ENCODE measurements around the gene PHF8. TPM values are rescaled to one million over a fixed set of nuclear protein-coding genes. Genes with fewer than 3 reads are reported as not detected.

The PHF8 gene
- total and polyA plus RNA-seq, 2 experiments from 2014 or later: 11.1 to 19.6 TPM

DNA sequence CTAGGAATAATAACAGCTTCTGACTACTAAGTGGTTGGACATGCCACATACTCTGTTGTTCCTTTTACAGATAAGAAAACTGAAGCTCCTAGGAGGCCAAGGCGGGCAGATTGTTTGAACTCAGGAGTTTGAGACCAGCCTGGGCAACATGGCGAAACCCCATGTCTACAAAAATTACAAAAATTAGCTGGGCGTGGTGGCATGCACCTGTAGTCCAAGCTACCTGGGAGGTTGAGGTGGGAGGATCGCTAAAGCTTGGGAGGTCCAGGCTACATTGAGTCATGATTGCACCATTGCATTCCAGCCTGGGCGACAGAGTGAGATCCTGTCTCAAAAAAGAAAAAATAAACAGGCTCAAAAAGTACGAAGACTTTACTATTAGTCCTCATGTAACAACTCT is 30.6 kb upstream of the PHF8 start:
- no peaks in the 10 kb centered on the region for H3K4me1 ChIP-seq (ENCODE audit: insufficient read depth)
- 82% methylated on average over 6 of the region's 6 CpGs for WGBS (ENCODE audit: low lambda C conversion rate, missing lambda C conversion rate)
- no peaks in the 10 kb centered on the region for H3K79me2 ChIP-seq
- no peak for DNase-seq (ENCODE audit: low spot score)
- no peak overlapping the region for H3K4me3 ChIP-seq
- no peak overlapping the region for H3K27ac ChIP-seq
- TF ChIP-seq EZH2phosphoT487 (IDR thresholded peaks at IDR 0.05; ENCODE audit: low read depth, severe bottlenecking, unreplicated experiment) (no peak), EZH2 (IDR thresholded peaks at IDR 0.05; ENCODE audit: borderline replicate concordance) (no peak)
- TF ChIP-seq, protein P1, sequence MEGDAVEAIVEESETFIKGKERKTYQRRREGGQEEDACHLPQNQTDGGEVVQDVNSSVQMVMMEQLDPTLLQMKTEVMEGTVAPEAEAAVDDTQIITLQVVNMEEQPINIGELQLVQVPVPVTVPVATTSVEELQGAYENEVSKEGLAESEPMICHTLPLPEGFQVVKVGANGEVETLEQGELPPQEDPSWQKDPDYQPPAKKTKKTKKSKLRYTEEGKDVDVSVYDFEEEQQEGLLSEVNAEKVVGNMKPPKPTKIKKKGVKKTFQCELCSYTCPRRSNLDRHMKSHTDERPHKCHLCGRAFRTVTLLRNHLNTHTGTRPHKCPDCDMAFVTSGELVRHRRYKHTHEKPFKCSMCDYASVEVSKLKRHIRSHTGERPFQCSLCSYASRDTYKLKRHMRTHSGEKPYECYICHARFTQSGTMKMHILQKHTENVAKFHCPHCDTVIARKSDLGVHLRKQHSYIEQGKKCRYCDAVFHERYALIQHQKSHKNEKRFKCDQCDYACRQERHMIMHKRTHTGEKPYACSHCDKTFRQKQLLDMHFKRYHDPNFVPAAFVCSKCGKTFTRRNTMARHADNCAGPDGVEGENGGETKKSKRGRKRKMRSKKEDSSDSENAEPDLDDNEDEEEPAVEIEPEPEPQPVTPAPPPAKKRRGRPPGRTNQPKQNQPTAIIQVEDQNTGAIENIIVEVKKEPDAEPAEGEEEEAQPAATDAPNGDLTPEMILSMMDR (IDR thresholded peaks at IDR 0.05; ENCODE audit: poor library complexity): no peak
- H3K36me3 ChIP-seq (replicated peaks; ENCODE audit: insufficient read depth, low read depth): no peaks in the 10 kb centered on the region
- H4K20me1 ChIP-seq (ENCODE audit: insufficient read depth, poor library complexity, severe bottlenecking): no peaks in the 10 kb centered on the region
- no peaks in the 10 kb centered on the region for H3K9me2 ChIP-seq (replicated peaks; ENCODE audit: insufficient read depth)
- H3K9me3 ChIP-seq (ENCODE audit: low read depth): no peaks in the 10 kb centered on the region
- no peak overlapping the region for H2AFZ ChIP-seq
- no peaks in the 10 kb centered on the region for H3K27me3 ChIP-seq
- H3K4me2 ChIP-seq: no peak overlapping the region

DNA sequence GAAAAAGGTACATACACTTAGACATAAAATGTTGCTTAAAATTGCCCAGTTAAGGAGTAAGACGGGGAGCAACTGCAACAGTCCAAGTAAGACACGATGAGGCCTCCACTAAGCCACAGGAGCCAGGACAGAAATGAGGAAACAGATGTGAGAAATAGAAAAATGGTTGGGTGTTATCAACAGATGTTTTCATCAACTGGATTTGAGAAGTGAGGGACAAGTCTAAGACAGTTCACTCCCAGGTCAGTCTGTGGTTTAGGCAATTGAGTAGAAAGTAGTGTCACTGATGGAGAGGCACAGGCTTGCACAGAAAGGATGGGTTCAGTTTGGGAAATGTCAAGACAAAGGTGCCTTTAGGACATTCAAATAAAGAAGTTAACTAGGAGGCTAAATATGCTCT is 23.5 kb upstream of the PHF8 start:
- Histone ChIP-seq H3K4me2 (no peak overlapping the region), H3K9me2 (replicated peaks; ENCODE audit: insufficient read depth) (no peaks in the 10 kb centered on the region), H3K9me3 (ENCODE audit: low read depth) (no peaks in the 10 kb centered on the region), H3K79me2 (no peaks in the 10 kb centered on the region), H3K36me3 (replicated peaks; ENCODE audit: insufficient read depth, low read depth) (no peaks in the 10 kb centered on the region), H3K27me3 (no peaks in the 10 kb centered on the region), H2AFZ (no peak overlapping the region), H4K20me1 (ENCODE audit: insufficient read depth, poor library complexity, severe bottlenecking) (no peaks in the 10 kb centered on the region), H3K4me1 (ENCODE audit: insufficient read depth) (no peaks in the 10 kb centered on the region), H3K27ac (no peak overlapping the region), H3K4me3 (no peak overlapping the region)
- TF ChIP-seq, protein P1 (IDR thresholded peaks at IDR 0.05; ENCODE audit: poor library complexity): no peak
- TF ChIP-seq EZH2phosphoT487 (IDR thresholded peaks at IDR 0.05; ENCODE audit: low read depth, severe bottlenecking, unreplicated experiment) (no peak), EZH2 (IDR thresholded peaks at IDR 0.05; ENCODE audit: borderline replicate concordance) (no peak)
- WGBS (ENCODE audit: low lambda C conversion rate, missing lambda C conversion rate): 47% methylated on average over 2 of the region's 2 CpGs
- no peak for DNase-seq (ENCODE audit: low spot score)

DNA sequence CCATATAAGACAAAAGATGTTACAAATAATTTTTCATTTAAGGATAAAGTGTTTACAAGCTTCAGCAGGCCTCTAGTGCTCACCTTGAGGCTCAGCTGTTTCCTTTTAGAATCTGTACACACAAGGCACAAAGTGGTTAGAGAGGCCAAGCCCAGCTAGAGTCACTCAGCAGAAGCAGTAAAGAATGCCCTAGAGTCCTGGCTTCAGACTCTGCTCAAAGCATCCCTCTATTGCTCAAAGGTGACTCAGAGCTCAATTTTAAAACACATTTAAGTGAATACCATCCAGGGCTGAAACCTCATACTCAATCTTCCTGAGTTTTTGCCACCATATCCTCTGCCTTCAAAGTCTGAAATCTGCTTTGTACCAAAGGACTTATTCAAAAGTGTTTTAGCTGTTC is 22.6 kb upstream of the PHF8 start:
- Histone ChIP-seq H2AFZ (no peak overlapping the region), H3K4me2 (no peak overlapping the region), H3K9me2 (replicated peaks; ENCODE audit: insufficient read depth) (no peaks in the 10 kb centered on the region), H3K9me3 (ENCODE audit: low read depth) (no peaks in the 10 kb centered on the region), H3K27me3 (no peaks in the 10 kb centered on the region), H3K4me3 (no peak overlapping the region), H4K20me1 (ENCODE audit: insufficient read depth, poor library complexity, severe bottlenecking) (no peaks in the 10 kb centered on the region), H3K27ac (no peak overlapping the region), H3K4me1 (ENCODE audit: insufficient read depth) (no peaks in the 10 kb centered on the region), H3K79me2 (no peaks in the 10 kb centered on the region), H3K36me3 (replicated peaks; ENCODE audit: insufficient read depth, low read depth) (no peaks in the 10 kb centered on the region)
- no peak for DNase-seq (ENCODE audit: low spot score)
- no peak for TF ChIP-seq EZH2phosphoT487 (IDR thresholded peaks at IDR 0.05; ENCODE audit: low read depth, severe bottlenecking, unreplicated experiment)
- no peak for TF ChIP-seq EZH2 (IDR thresholded peaks at IDR 0.05; ENCODE audit: borderline replicate concordance)
- TF ChIP-seq, protein P1 (IDR thresholded peaks at IDR 0.05; ENCODE audit: poor library complexity): no peak

DNA sequence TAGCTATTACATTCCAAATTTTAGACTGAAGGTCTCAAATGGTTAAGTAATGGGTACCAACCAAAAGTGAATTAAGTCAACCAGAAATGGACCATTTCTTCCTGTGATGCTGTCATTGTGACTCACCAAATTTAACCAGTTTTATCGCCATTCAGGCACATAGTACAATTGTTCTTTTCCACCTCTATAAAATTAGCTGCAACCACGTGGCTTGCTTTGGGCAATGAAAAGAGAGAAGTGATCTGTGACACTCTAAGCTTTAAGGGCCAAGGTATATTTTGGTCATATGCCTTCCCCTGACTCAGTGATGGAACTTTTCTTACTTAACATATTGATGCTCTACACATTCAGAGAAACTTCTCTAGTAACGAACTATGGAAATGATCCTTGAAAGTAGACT is 20.3 kb upstream of the PHF8 start:
- no peak overlapping the region for H3K27ac ChIP-seq
- TF ChIP-seq EZH2 (IDR thresholded peaks at IDR 0.05; ENCODE audit: borderline replicate concordance) (no peak), EZH2phosphoT487 (IDR thresholded peaks at IDR 0.05; ENCODE audit: low read depth, severe bottlenecking, unreplicated experiment) (no peak)
- TF ChIP-seq, protein P1 (IDR thresholded peaks at IDR 0.05; ENCODE audit: poor library complexity): no peak
- 78% methylated on average over 3 of the region's 3 CpGs for WGBS (ENCODE audit: low lambda C conversion rate, missing lambda C conversion rate)
- H3K27me3 ChIP-seq: no peaks in the 10 kb centered on the region
- H3K36me3 ChIP-seq (replicated peaks; ENCODE audit: insufficient read depth, low read depth): no peaks in the 10 kb centered on the region
- H4K20me1 ChIP-seq (ENCODE audit: insufficient read depth, poor library complexity, severe bottlenecking): no peaks in the 10 kb centered on the region
- H3K4me1 ChIP-seq (ENCODE audit: insufficient read depth): no peaks in the 10 kb centered on the region
- H3K9me3 ChIP-seq (ENCODE audit: low read depth): no peaks in the 10 kb centered on the region
- DNase-seq (ENCODE audit: low spot score): no peak
- no peaks in the 10 kb centered on the region for H3K9me2 ChIP-seq (replicated peaks; ENCODE audit: insufficient read depth)
- H3K4me3 ChIP-seq: no peak overlapping the region
- H3K4me2 ChIP-seq: no peak overlapping the region
- H3K79me2 ChIP-seq: no peaks in the 10 kb centered on the region
- H2AFZ ChIP-seq: no peak overlapping the region

Measured in hepatocyte (in vitro differentiated cells).